CD8-positive, alpha-beta memory T cell (primary cell): Measurements from ENCODE around the gene RNFT2. TPM values are rescaled to one million over a fixed set of nuclear protein-coding genes. Genes with fewer than 3 reads are reported as not detected.

Source experiments
- CTCF ChIA-PET: fragments of 350-600 bp; sonication (Branson Sonifier 250); formaldehyde crosslinking; loops from one replicate; lab custom pipeline; 2021; ENCODE audit warnings: antibody characterized with exemption; lab: Charles Lee
- POLR2A ChIA-PET: fragments of 350-600 bp; sonication (Branson Sonifier 250); formaldehyde crosslinking; loops from one replicate; lab custom pipeline; 2021; ENCODE audit warnings: antibody characterized with exemption; lab: Charles Lee
- DNase-seq, 5 donors: peaks; one replicate each; pipeline versions ENCODE4 v3.0.0 to v3.0.0-alpha.2; 2020 to 2022; ENCODE audit warnings: mixed read lengths in 1 of 5
- H3K27ac ChIP-seq: one replicate; pipeline ENCODE4 v1.7.0; 2013; ENCODE audit warnings: low read depth, mild to moderate bottlenecking, low read length, moderate library complexity
- H3K27me3 ChIP-seq: 2 replicates; pipeline ENCODE4 v1.7.0; 2013; ENCODE audit warnings: low read length, mild to moderate bottlenecking; ENCODE audit not compliant: insufficient read depth, poor library complexity, severe bottlenecking
- H3K36me3 ChIP-seq: 2 replicates; pipeline ENCODE4 v1.7.0; 2013; ENCODE audit warnings: mild to moderate bottlenecking, low read length, moderate library complexity; ENCODE audit not compliant: insufficient read depth
- H3K4me1 ChIP-seq: 2 replicates; pipeline ENCODE4 v1.7.0; 2013; ENCODE audit warnings: mild to moderate bottlenecking, low read length, moderate library complexity; ENCODE audit not compliant: insufficient read depth
- H3K4me3 ChIP-seq: 2 replicates; pipeline ENCODE4 v1.7.0; 2013; ENCODE audit warnings: mild to moderate bottlenecking, low read length
- H3K9me3 ChIP-seq: 2 replicates; pipeline ENCODE4 v1.7.0; 2013; ENCODE audit warnings: mild to moderate bottlenecking, low read length
- H3K27ac Mint-ChIP-seq, 8 donors: one replicate each; pipeline ENCODE4 v1.8.0; 2020 to 2021; ENCODE audit warnings: mixed read lengths in 8 of 8, mild to moderate bottlenecking in 6 of 8, inconsistent platforms in 3 of 8, moderate library complexity in 3 of 8
- H3K27me3 Mint-ChIP-seq, 2 donors: one replicate each; pipeline ENCODE4 v1.8.0; 2020 to 2021; ENCODE audit warnings: mixed read lengths in 2 of 2, mild to moderate bottlenecking in 1 of 2, moderate library complexity in 1 of 2
- H3K36me3 Mint-ChIP-seq, 3 donors: one replicate each; pipeline ENCODE4 v1.8.0; 2020 to 2021; ENCODE audit warnings: mixed read lengths in 3 of 3, inconsistent platforms in 1 of 3, mild to moderate bottlenecking in 1 of 3
- H3K4me1 Mint-ChIP-seq, 3 donors: one replicate each; pipeline ENCODE4 v1.8.0; 2020 to 2021; ENCODE audit warnings: mixed read lengths in 3 of 3, inconsistent platforms in 1 of 3, mild to moderate bottlenecking in 1 of 3
- H3K4me3 Mint-ChIP-seq, 7 donors: one replicate each; pipeline ENCODE4 v1.8.0; 2020 to 2021; ENCODE audit warnings: mixed read lengths in 7 of 7, mild to moderate bottlenecking in 6 of 7, moderate library complexity in 4 of 7, inconsistent platforms in 2 of 7
- H3K9me3 Mint-ChIP-seq, 5 donors: one replicate each; pipeline ENCODE4 v1.8.0; 2020 to 2022; ENCODE audit warnings: mixed read lengths in 5 of 5, mild to moderate bottlenecking in 3 of 5, moderate library complexity in 2 of 5, inconsistent platforms in 1 of 5
- polyA plus RNA-seq: library from polyadenylated mRNA; unstranded; fragments of 300-500 nt; fragmentation: Illumina TruSeq; gene quantifications from one replicate; pipeline ENCODE4 v1.2.3, GENCODE V29; 2021
- total RNA-seq, 2 experiments: library from RNA; stranded (reverse); gene quantifications; one replicate each; pipeline ENCODE4 v1.2.3, GENCODE V29; 2021

RNFT2 gene
- total and polyA plus RNA-seq, 3 experiments from 2014 or later = 1.8 to 15.8 (median 14.6) TPM

DNA sequence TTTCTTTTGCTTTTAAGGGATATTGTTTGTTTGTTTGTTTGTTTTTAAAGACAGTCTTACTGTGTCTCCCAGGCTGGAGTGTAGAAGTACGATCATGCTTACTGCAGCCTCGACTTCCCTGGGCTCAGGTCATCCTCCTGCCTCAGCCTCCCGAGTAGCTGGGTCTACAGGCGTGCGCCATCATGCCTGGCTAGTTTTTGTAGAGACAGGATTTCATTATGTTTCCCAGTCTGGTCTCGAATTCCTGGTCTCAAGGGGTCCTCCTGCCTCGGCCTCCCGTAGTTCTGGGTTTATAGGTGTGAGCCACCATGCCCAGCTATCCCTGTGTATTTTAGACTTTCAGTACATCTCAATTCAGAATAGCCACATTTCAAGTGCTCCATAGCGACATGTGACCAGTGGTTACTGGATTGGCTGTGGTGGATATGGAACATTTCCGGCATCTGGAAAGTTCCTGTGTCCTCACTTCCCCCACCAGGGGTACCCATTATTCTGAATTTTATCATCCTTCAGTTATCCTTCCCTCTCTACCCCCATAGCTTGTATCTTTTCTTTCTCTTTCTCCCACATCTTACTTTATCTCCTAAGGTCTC is 82.0 kb downstream of the RNFT2 start:
- DNase-seq = no peak
- Histone ChIP-seq H3K36me3 (no peaks in the 10 kb centered on the region), H3K9me3 (no peaks in the 10 kb centered on the region), H3K4me3 (no peak overlapping the region), H3K27me3 (no peaks in the 10 kb centered on the region), H3K27ac (peak overlapping the region; percentile 95), H3K4me1 (peaks cover 19% of the 10 kb centered on the region)
- Mint-ChIP-seq H3K4me3 (peak overlapping the region; percentile 31 to 94 (median 69)), H3K9me3 (no peaks in the 10 kb centered on the region), H3K36me3 (peaks cover 0 to 6% (median 0%) of the 10 kb centered on the region in 3 donors), H3K27me3 (peaks cover 0 to 10% of the 10 kb centered on the region in 2 donors), H3K27ac (peak overlapping the region; percentile 44 to 100 (median 97)), H3K4me1 (peaks cover 19 to 26% (median 23%) of the 10 kb centered on the region in 3 donors)
- ChIA-PET POLR2A (no interaction called here), CTCF (interaction anchor here (0.6 kb wide), 1 partner anchor 256 kb away, joined by 3 read pairs; no protein-coding TSS in a partner anchor)

GRCh38 chr12:116821291-116821690 is 83.2 kb downstream of the RNFT2 start:
- ChIA-PET POLR2A (interaction anchor here (0.6 kb wide), 1 partner anchor 226 kb away, joined by 3 read pairs; no protein-coding TSS in a partner anchor), CTCF (no interaction called here)
- no peaks in the 10 kb centered on the region for H3K27me3 ChIP-seq
- Mint-ChIP-seq H3K27me3 (peaks cover 0 to 10% of the 10 kb centered on the region in 2 donors), H3K4me1 (peaks cover 19 to 26% (median 23%) of the 10 kb centered on the region in 3 donors), H3K9me3 (no peaks in the 10 kb centered on the region), H3K27ac (peak overlapping the region in 2 of 8 donors; percentile 95 to 98), H3K4me3 (no peak overlapping the region), H3K36me3 (peaks cover 0 to 6% (median 5%) of the 10 kb centered on the region in 3 donors)
- DNase-seq = no peak
- no peaks in the 10 kb centered on the region for H3K9me3 ChIP-seq
- no peak overlapping the region for H3K27ac ChIP-seq
- H3K36me3 ChIP-seq = no peaks in the 10 kb centered on the region
- H3K4me1 ChIP-seq = peaks cover 19% of the 10 kb centered on the region
- no peak overlapping the region for H3K4me3 ChIP-seq

DNA sequence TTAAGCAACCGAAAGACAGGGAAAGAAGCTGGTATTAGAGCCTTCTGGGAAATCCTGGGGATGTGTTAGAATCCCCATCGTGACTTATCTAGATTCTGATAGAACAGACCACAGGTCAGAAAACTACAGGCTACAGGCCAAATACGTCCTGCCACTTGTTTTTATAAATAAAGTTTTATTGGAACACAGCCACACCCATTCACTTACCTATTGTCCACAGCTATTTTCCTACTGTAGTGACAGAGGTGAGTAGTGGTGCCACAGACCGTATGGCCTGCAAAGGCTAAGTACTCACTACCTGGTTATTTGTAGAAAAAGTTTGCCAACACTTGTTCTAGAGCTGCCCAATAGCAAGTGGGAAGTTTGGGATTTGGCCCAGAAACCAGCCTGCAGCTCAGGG is 89.3 kb downstream of the RNFT2 start:
- H3K4me1 Mint-ChIP-seq = no peaks in the 10 kb centered on the region
- no peak for DNase-seq
- H3K4me1 ChIP-seq = no peaks in the 10 kb centered on the region
- POLR2A ChIA-PET = interaction anchor here (0.6 kb wide), 1 partner anchor 172 kb away, joined by 4 read pairs; no protein-coding TSS in a partner anchor
- H3K4me3 Mint-ChIP-seq = no peak overlapping the region
- H3K9me3 Mint-ChIP-seq = no peaks in the 10 kb centered on the region
- no peak overlapping the region for H3K4me3 ChIP-seq
- no peak overlapping the region for H3K27ac Mint-ChIP-seq
- peaks cover 0 to 6% (median 0%) of the 10 kb centered on the region in 3 donors for H3K36me3 Mint-ChIP-seq
- H3K27me3 ChIP-seq = no peaks in the 10 kb centered on the region
- peaks cover 0 to 8% of the 10 kb centered on the region in 2 donors for H3K27me3 Mint-ChIP-seq
- H3K9me3 ChIP-seq = no peaks in the 10 kb centered on the region
- CTCF ChIA-PET = no interaction called here
- H3K27ac ChIP-seq = no peak overlapping the region
- H3K36me3 ChIP-seq = no peaks in the 10 kb centered on the region

GRCh38 chr12:116832353-116832752 is 94.2 kb downstream of the RNFT2 start:
- Histone ChIP-seq H3K36me3 (no peaks in the 10 kb centered on the region), H3K27ac (no peak overlapping the region), H3K4me1 (no peaks in the 10 kb centered on the region), H3K27me3 (no peaks in the 10 kb centered on the region), H3K4me3 (no peak overlapping the region), H3K9me3 (no peaks in the 10 kb centered on the region)
- Mint-ChIP-seq H3K27me3 (no peaks in the 10 kb centered on the region), H3K27ac (peak overlapping the region in 1 of 8 donors; percentile 6), H3K4me3 (no peak overlapping the region), H3K9me3 (peaks cover 0 to 3% (median 0%) of the 10 kb centered on the region in 5 donors), H3K36me3 (peaks cover 0 to 9% (median 0%) of the 10 kb centered on the region in 3 donors), H3K4me1 (no peaks in the 10 kb centered on the region)
- CTCF ChIA-PET = no interaction called here
- POLR2A ChIA-PET = no interaction called here
- DNase-seq = no peak

- Histone ChIP-seq H3K27ac (no peak overlapping the region), H3K27me3 (no peaks in the 10 kb centered on the region), H3K9me3 (no peaks in the 10 kb centered on the region), H3K36me3 (no peaks in the 10 kb centered on the region), H3K4me1 (no peaks in the 10 kb centered on the region), H3K4me3 (no peak overlapping the region)
- H3K36me3 Mint-ChIP-seq = peaks cover 0 to 9% (median 0%) of the 10 kb centered on the region in 3 donors
- H3K4me3 Mint-ChIP-seq = no peak overlapping the region
- ChIA-PET POLR2A (no interaction called here), CTCF (no interaction called here)
- H3K9me3 Mint-ChIP-seq = peaks cover 0 to 3% (median 0%) of the 10 kb centered on the region in 5 donors
- H3K4me1 Mint-ChIP-seq = no peaks in the 10 kb centered on the region
- no peaks in the 10 kb centered on the region for H3K27me3 Mint-ChIP-seq
- H3K27ac Mint-ChIP-seq = no peak overlapping the region
- no peak for DNase-seq
Measured at GRCh38 chr12:116833474-116833873, 95.4 kb downstream of the RNFT2 start.

- Histone ChIP-seq H3K36me3 (no peaks in the 10 kb centered on the region), H3K4me3 (no peak overlapping the region), H3K4me1 (no peaks in the 10 kb centered on the region), H3K9me3 (no peaks in the 10 kb centered on the region), H3K27ac (no peak overlapping the region), H3K27me3 (no peaks in the 10 kb centered on the region)
- Mint-ChIP-seq H3K9me3 (peaks cover 0 to 3% (median 0%) of the 10 kb centered on the region in 5 donors), H3K4me1 (no peaks in the 10 kb centered on the region), H3K27me3 (no peaks in the 10 kb centered on the region), H3K4me3 (no peak overlapping the region), H3K27ac (no peak overlapping the region), H3K36me3 (peaks cover 0 to 9% (median 0%) of the 10 kb centered on the region in 3 donors)
- ChIA-PET CTCF (no interaction called here), POLR2A (no interaction called here)
- DNase-seq = no peak
Measured at GRCh38 chr12:116835484-116835883, 97.4 kb downstream of the RNFT2 start.

GRCh38 chr12:116837097-116837496 is 99.0 kb downstream of the RNFT2 start:
- Histone ChIP-seq H3K9me3 (no peaks in the 10 kb centered on the region), H3K4me3 (no peak overlapping the region), H3K27me3 (no peaks in the 10 kb centered on the region), H3K36me3 (no peaks in the 10 kb centered on the region), H3K27ac (no peak overlapping the region), H3K4me1 (no peaks in the 10 kb centered on the region)
- DNase-seq = no peak
- CTCF ChIA-PET = no interaction called here
- POLR2A ChIA-PET = no interaction called here
- no peak overlapping the region for H3K4me3 Mint-ChIP-seq
- H3K9me3 Mint-ChIP-seq = peaks cover 0 to 3% (median 0%) of the 10 kb centered on the region in 5 donors
- H3K27ac Mint-ChIP-seq = no peak overlapping the region
- H3K27me3 Mint-ChIP-seq = no peaks in the 10 kb centered on the region
- peaks cover 0 to 9% (median 0%) of the 10 kb centered on the region in 3 donors for H3K36me3 Mint-ChIP-seq
- no peaks in the 10 kb centered on the region for H3K4me1 Mint-ChIP-seq

DNA sequence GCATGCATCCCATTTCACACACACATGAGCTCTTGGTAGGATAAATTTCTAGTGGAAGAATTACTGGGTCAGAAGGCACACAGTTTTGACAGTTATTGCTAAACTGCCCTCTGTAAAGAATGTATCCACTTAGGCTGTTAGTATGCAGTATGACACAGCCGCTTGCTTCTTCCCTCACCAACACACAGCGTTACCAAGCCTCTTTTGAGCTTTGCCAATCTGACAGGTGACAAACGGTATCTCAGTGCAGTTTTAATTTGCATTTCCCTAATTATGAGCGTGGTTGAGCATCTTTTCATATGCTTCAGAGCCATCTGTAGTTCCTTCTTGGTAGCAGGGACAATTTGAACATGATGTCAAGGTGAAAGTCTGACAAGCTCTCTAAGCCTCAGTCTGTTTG is 100.2 kb downstream of the RNFT2 start:
- Mint-ChIP-seq H3K27me3 (no peaks in the 10 kb centered on the region), H3K9me3 (peaks cover 0 to 3% (median 0%) of the 10 kb centered on the region in 5 donors), H3K4me3 (no peak overlapping the region), H3K36me3 (peaks cover 0 to 9% (median 0%) of the 10 kb centered on the region in 3 donors), H3K4me1 (no peaks in the 10 kb centered on the region), H3K27ac (no peak overlapping the region)
- Histone ChIP-seq H3K4me1 (no peaks in the 10 kb centered on the region), H3K36me3 (no peaks in the 10 kb centered on the region), H3K27ac (no peak overlapping the region), H3K4me3 (no peak overlapping the region), H3K27me3 (no peaks in the 10 kb centered on the region), H3K9me3 (no peaks in the 10 kb centered on the region)
- CTCF ChIA-PET = no interaction called here
- POLR2A ChIA-PET = no interaction called here
- DNase-seq = no peak
